Stimulated activated CD4-positive, alpha-beta T cell treated with anti-CD3 and anti-CD28 coated beads, Interleukin-4, amount 100 ng/mL, for 24 hours (primary cell): ENCODE results near the gene PXMP4.

Experiments
- DNase-seq: peaks from one replicate; pipeline ENCODE4 v3.0.0-alpha.2; 2020

Gene PXMP4

DNA sequence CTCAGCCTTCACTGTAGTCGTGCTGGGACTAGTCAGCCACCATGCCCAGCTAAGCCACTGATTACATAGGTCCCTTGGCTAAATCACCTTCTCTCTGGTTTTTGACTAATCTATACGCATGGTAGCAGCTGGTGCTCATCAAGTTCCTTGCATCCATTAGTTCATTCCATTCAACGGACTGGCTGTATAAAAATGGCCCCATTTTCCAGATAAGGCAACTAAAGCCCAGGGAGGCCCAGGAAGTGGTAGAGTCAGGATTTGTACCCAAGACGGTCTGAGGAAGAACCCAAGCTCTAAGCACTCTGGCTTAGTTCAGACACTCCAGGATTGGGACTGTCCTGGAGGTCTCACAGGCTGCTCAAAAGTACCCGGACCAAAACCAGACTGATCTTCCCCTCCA lies 38.8 kb downstream of the PXMP4 start:
- DNase-seq: no peak

GRCh38 chr20:33680686-33681085 lies 39.4 kb downstream of the PXMP4 start:
- no peak for DNase-seq

- peak; percentile 19 for DNase-seq
These were observed 40.2 kb downstream of the PXMP4 start for GRCh38 chr20:33679758-33680485.

GRCh38 chr20:33677991-33678702 lies 42.0 kb downstream of the PXMP4 start:
- DNase-seq: no peak

DNA sequence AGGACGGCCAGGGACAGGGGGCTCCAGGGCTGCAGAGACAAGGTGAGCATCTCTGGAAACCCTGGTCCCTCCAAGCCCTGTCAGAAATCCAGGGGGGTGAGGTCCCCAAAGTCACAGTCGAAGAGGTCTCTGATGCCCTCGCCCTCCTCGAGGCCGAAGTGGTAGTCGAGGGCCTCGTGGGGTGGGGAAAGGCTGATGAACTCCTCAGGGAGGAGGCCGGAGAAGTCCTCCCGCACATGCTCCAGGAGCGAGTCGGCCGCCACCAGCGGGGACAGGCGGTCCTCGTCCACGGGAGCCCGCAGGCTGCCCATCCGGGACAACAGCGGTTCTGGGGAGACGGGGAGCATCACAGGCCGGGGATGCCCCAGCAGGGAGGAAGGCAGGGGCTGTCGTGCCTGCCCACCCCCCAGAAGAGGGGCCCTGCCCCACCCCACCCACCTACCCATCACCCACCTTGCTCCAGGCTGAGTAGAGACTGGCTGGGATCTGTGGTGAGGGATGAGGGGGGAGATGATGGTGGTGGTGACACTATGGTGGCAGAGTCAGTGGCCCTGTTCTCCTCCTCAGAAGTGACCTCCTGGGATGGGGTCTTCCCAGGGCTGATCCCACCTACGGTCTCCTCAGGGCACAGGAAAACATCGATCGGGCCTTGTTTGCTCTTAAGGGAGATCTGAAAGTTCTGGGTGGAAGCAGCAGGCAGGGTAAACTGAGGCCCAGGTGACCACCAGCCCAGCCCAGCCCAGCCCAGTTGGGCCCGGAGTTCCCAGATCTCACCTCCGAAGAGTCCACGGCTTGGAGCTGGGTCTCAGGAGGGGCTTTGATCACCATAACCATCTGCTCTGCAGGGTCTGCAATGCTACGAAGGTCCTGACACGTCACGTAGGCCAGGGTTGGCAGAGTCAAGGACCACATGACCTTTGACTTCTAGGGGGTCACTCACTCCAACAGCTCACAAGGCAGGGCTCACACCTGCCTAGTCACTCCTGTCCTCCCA lies 43.2 kb downstream of the PXMP4 start:
- DNase-seq: no peak

DNA sequence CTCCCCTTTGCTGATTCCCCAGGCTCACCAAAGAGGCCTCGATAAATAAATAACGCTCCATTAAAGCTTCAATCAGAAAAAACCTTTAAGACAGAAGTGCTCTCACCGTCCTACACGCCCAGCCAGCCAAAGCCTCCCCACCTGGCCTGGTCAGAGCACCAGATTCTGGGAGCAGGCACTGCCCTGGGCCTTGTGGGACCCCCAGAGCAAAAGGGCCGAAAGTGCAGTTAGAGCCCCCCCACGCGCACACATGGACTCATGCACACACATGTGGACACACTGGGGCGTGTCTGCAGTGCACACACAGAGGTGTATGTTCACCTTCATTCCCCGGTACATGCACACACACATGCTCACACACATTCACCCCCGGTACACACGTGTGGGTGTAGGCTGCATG lies 44.0 kb downstream of the PXMP4 start:
- DNase-seq: no peak

DNA sequence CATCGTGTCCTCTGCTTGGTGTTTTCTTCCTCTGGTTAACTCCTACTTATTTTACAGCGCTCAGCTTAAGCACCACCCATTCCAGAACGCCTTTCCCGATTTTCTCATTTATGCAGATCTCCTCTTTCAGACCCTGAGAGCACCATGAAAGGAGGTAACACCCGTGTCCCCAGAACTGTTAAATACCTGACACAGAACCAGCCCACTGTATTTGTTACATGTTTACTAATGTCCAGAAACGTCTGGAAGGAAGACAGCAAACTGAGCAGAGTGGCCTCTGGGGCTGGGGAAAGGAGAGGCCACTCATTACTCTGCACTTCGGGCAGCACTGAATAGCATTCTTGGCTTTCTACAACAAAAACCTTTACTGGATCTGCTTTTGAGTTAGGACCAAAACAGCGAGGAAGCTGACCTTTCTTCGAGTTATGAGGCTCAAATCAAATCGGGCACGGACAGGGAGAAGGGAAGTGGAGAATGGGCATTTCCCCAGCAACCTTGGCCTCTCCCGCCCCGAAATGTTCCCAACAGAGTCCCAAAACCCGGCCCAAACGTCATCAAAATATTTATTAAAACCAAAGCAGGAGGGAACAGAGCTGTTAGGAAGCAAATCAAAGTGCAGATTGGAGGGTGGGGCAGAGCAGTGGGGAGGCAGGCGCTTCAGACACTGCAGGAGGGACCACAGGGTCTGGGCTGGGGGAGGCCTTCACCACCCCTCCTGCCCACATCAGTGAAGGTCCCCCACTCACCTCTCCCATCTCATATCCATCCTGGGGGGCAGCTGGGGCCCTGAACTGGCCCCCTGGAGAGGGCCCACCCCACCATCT lies 44.8 kb downstream of the PXMP4 start:
- DNase-seq: no peak

DNA sequence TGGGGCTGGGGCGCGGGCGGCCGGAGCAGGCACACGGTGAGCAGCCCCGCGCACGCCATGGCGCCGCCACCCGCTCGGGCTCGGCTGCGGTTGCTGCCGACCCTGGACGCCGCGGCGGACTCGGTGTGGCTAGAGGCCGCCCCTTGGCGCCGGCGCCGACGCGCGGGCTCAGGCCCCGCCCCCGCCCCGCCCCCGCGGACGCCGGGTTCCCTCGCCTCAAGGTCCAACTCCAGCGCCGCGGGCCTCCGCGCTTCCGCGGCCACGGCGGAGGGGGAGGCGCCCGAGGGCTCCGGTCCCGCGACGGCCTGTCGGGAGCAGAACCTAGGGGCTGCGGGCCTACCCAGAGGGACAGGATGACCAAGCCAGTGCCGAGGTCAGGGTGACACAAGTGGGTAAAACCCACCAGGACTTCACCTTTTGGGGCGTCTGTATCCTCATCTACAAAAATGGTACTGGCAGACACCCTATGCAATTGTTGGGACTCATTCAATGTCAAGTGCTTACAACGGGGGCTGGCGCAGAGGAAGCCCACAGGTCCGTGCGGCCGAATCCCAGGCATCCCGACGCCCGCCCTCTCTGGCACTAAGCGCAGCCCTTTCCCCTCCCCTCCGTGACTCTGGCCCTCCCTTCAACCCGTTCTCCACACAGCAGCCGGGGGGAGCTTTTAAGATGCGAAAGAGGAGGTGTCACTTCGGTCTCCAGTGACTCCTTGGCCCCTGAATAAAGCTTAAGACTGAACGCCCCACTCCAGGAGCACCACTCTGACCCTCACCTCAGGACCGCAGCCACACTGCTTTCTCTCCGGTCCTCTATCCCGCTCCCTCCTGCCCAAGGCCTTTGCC lies 45.6 kb downstream of the PXMP4 start, which contains the start of gene NECAB3:
TSS of gene NECAB3 (minus strand) at position 135 of the 842 bp plus-strand sequence. CDS start at position 59, 76 bp downstream.
- peak; percentile 58 for DNase-seq

DNA sequence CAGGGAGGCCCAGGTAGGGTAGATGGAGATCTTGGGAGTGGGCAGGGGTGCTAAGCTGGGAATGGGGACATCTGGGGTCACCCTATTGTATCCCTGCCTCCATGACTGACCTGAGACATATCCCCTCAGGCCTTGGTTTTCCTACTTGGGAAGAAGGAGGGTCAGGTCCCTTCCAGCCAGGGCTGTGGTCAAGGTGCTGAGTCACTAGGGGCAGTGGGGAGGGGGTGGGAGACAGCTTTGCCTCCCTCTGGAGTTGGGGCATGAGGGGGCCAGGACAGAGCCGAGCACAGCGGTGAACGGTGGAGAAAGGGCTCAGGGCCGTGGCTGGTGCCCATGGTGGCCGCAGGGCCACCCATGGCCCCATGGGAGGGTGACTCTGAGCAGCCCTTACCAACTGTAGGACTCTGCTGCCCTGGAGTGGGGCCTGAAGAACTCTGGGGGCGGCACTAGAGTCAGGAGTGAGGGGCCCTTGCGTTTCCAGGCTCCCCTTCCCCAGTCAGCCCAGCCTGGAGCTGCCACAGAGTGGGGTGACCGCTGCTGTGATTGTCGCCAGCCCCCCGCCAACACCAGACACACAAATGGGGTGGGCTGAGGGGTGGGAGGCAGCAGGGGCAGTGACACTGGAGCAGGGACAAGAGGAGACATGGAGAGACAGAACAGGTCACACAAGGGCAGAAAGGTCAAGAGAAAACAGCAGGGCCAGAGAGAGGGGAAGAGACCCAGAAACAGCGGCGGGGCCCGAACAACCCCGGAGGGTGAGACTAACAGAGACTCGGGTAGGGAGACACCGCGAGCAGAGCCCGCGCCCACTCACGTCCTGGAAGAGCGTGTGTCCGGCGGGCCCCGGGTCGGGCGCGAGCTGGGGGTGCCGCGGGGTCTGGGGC lies 46.5 kb downstream of the PXMP4 start:
- no peak for DNase-seq

DNA sequence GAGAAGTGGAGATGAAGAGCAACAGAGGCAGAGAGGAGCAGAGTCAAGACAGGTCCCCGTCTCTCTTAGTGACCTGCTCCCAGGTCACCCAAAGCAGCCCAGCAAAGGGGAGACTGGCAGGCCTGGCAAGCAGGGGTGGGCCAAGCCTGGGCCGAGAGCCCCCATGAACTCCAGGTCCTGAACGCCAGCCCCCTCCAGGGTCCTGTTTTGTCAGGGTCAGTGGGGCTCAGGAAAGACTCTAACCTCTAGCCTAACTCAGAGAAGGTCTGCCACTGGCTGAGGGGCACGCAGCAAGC lies 47.0 kb downstream of the PXMP4 start:
- DNase-seq: no peak

DNA sequence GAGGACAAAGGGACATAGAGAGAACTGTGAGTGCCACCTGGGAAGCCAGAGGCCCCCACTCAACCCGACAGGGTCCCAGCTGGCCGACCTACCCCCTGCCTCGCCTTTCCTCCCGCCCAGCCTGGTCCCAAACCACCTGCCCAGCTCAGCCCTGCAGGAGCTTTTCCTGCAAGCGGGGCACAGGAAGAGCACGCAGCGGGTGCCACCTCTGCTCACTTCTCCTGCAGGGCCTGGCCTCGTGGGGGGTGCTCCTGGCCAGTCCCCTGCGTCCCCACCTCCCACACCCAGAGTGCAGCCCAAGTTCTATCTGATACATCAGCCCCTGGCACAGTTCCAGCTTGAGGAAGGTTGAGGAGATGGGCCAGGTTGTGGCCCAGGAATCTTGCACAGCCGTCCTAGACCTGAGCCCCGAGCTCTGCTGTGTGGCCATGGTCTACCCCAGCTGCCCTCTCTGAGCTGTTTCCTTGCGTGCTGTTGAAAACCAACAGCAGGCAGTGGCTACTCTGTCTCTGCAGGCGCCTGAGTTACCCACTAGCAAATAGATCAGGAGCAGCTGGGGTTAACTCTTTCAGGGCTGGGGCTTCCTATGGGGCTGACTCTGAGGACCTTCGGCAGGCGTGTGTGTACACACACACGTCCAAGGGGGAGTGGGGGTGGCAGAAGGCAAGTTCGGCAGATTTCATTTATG lies 47.5 kb downstream of the PXMP4 start:
- no peak for DNase-seq

DNA sequence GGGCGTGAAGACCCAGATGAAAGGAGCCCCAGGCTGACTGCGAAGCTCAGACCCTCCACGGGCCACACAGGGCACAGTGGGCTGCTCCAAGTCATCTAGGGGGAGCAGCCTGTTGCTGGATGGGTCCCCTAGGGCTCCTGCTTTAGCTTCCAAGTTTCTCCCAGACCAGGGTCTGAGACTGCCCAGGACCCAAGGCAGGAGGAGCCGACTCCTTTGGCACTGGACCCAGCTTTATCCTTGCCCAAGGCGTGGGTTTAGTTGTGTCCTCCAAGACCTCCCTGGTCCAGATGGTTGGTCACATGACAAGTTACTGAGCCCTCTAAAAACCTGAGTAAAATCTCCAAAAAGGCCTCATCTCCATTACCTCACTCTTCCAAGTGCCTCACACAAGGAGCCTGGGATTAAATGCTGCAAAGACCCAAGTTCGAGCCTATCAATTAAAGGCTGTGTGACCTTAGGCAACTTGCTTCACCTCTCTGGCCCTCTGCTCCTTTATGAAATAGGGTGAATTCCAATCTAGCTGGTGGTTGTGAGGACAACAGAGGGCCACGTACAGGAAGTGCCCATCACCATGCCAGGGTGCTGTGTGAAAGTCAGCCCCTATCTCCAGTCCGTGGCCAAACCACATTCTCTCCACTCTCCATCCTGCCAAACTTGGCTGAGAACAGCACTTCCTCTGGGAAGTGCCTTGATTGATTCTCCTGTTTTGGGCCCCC lies 48.4 kb downstream of the PXMP4 start:
- no peak for DNase-seq

- no peak for DNase-seq
These were observed 49.2 kb downstream of the PXMP4 start for GRCh38 chr20:33670715-33671499.

DNA sequence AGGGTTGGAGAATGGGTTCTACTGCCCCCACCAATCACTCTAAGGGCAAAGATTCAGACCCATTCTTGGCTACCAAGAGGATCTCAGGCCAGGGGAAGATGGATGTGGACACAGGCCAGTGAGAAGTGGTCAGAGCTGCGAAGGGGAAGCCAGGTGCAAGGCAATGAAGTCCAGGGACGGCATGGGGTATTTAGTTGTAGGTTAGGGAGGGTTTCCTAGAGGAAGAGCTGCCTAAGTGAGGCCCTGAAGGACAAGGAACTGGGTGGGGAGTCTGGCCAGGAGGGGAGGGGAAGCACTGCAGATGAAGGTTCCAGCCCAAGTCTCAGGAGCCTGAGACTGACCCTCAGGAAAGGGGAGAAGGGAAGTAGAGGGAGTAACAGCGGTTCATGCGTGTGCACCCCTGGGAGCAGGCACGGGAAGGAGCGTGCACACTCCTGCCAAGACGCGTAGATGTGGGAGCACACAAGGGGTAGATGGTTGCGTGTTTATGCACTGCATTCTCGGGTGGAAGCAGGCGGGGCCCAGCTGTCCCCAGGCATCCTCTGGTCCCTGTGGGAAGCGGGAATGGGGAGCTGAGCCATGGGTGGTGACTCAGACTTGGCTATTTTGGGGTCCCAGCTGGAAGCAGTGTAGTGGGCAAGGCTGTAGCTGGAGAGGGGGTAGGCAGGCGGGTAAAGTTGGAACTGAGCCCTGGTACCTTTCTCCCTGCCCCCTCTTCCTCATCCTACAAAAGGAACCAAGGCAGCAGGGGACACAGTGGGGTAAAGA lies 50.1 kb downstream of the PXMP4 start:
- no peak for DNase-seq

GRCh38 chr20:33669224-33669623 lies 50.9 kb downstream of the PXMP4 start:
- no peak for DNase-seq

GRCh38 chr20:33668466-33669155 lies 51.5 kb downstream of the PXMP4 start:
- DNase-seq: no peak
